Smooth muscle cell (in vitro differentiated cells): ENCODE data around the gene BAIAP2L1. TPM values are rescaled to one million over a fixed set of nuclear protein-coding genes. Genes with fewer than 3 reads are reported as not detected.

Experiments
- DNase-seq: peaks from one replicate; lab custom pipeline; 2025; ENCODE audit not compliant: unreplicated experiment; lab: John Stamatoyannopoulos, UW
- H2AFZ ChIP-seq: fragments of 200-600 bp; sonication (generic); 2 replicates; pipeline ENCODE4 v1.6.0; 2016; ENCODE audit warnings: antibody characterized with exemption, low read depth, mild to moderate bottlenecking
- H3F3A ChIP-seq: fragments of 200-600 bp; sonication (generic); 2 replicates; pipeline ENCODE4 v1.6.0; 2017; ENCODE audit warnings: antibody characterized with exemption, low read depth
- H3K27ac ChIP-seq: fragments of 200-600 bp; sonication (generic); 2 replicates; pipeline ENCODE4 v1.5.1; 2016; ENCODE audit warnings: low read depth, mild to moderate bottlenecking
- H3K27me3 ChIP-seq: fragments of 200-600 bp; sonication (generic); 2 replicates; pipeline ENCODE4 v1.6.1; 2016; ENCODE audit warnings: low read depth, mild to moderate bottlenecking
- H3K36me3 ChIP-seq: fragments of 200-600 bp; sonication (generic); 2 replicates; pipeline ENCODE4 v1.5.1; 2016; ENCODE audit warnings: low read depth
- H3K4me1 ChIP-seq: fragments of 200-600 bp; sonication (generic); 2 replicates; pipeline ENCODE4 v1.5.1; 2016; ENCODE audit warnings: low read depth
- H3K4me2 ChIP-seq: fragments of 200-600 bp; sonication (generic); 2 replicates; pipeline ENCODE4 v1.6.0; 2016; ENCODE audit warnings: mild to moderate bottlenecking
- H3K4me3 ChIP-seq: fragments of 200-600 bp; sonication (generic); 2 replicates; pipeline ENCODE4 v1.5.1; 2016; ENCODE audit warnings: mild to moderate bottlenecking
- H3K79me2 ChIP-seq: fragments of 200-600 bp; sonication (generic); 2 replicates; pipeline ENCODE4 v1.6.0; 2016; ENCODE audit warnings: low read depth, mild to moderate bottlenecking
- H3K9ac ChIP-seq: fragments of 200-600 bp; sonication (generic); 2 replicates; pipeline ENCODE4 v1.6.0; 2016; ENCODE audit warnings: low read depth
- H3K9me3 ChIP-seq: fragments of 200-600 bp; sonication (generic); replicated peaks from 2 replicates; pipeline ENCODE4 v1.5.1; 2016; ENCODE audit warnings: low read depth
- H4K20me1 ChIP-seq: fragments of 200-600 bp; sonication (generic); 2 replicates; pipeline ENCODE4 v1.6.0; 2016; ENCODE audit warnings: low read depth
- WGBS: methylation state at CpG from one replicate; pipeline ENCODE4 v1.1.7; 2016; ENCODE audit warnings: low lambda C conversion rate; 5-methylcytosine and 5-hydroxymethylcytosine counted together
- polyA plus RNA-seq: library from polyadenylated mRNA; unstranded; fragments of >200 nt; fragmentation: Nextera tagmentation; extraction: Ambion mirVana; gene quantifications from 2 replicates; pipeline ENCODE4 v1.2.1, GENCODE V29; 2016
- total RNA-seq: library from RNA; depleted of rRNA; stranded (reverse); fragments of >200 nt; gene quantifications from 2 replicates; pipeline ENCODE4 v1.2.3, GENCODE V29; 2014
- TF ChIP-seq, protein P1 (sequence below): fragments of 200-600 bp; sonication (generic); IDR thresholded peaks from 2 replicates; pipeline ENCODE4 v1.5.1; 2017; ENCODE audit warnings: borderline replicate concordance, mild to moderate bottlenecking, antibody characterized with exemption; ENCODE audit not compliant: insufficient read depth, poor library complexity, severe bottlenecking

BAIAP2L1 gene
- total and polyA plus RNA-seq, 2 experiments from 2014 or later, result 45.0 to 55.1 TPM

DNA sequence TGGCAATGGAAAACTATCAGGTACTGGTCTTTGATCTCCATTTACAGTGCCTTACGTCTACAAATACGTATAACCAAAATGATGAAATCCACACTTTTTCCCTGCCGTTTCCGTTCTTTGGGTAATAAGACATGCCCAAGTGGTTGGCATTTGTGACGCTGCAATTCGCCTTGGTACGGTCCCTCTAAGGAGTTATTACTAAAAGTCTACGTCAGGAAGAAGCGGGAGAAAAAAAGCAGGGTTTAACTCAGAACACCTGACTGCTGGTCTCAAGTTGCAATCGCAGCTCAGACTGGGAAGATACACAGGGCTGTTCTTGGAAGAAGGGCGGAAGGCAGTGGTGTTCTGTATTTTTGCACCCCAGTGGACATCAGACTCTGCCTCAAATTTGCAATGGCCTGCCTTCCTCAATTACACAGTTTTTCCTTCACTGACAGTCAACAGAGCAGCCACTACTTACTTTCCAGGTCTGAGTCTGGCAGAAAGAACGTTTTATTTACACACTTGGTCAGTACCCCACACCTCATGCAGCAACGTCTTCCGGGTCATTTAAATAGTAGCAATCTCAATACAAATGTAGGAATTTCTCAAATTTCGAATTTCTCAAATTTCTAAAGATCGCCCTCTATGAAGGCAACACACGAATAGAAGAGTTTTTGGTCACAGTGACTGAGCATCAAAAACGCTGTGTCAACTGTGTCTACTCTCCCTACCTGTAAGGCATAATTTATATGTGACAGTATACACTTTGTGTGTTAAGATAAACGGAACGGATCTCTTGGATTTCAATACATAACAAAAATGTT lies 2.1 kb downstream of the BAIAP2L1 start:
- Histone ChIP-seq H3K9me3 (no peaks in the 10 kb centered on the region), H3K36me3 (no peaks in the 10 kb centered on the region), H3K4me3 (peak overlapping the region; percentile 77), H3K79me2 (peaks cover 57% of the 10 kb centered on the region), H3F3A (peaks cover 21% of the 10 kb centered on the region), H3K4me1 (peaks cover 15% of the 10 kb centered on the region), H3K9ac (peak overlapping the region; percentile 82), H3K27me3 (no peaks in the 10 kb centered on the region), H2AFZ (peak overlapping the region; percentile 1), H3K27ac (peak overlapping the region; percentile 90), H4K20me1 (peaks cover 37% of the 10 kb centered on the region), H3K4me2 (peak overlapping the region; percentile 88)
- DNase-seq, result no peak
- TF ChIP-seq, protein P1, sequence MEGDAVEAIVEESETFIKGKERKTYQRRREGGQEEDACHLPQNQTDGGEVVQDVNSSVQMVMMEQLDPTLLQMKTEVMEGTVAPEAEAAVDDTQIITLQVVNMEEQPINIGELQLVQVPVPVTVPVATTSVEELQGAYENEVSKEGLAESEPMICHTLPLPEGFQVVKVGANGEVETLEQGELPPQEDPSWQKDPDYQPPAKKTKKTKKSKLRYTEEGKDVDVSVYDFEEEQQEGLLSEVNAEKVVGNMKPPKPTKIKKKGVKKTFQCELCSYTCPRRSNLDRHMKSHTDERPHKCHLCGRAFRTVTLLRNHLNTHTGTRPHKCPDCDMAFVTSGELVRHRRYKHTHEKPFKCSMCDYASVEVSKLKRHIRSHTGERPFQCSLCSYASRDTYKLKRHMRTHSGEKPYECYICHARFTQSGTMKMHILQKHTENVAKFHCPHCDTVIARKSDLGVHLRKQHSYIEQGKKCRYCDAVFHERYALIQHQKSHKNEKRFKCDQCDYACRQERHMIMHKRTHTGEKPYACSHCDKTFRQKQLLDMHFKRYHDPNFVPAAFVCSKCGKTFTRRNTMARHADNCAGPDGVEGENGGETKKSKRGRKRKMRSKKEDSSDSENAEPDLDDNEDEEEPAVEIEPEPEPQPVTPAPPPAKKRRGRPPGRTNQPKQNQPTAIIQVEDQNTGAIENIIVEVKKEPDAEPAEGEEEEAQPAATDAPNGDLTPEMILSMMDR, result no peak
- WGBS, result 71% methylated on average over 20 of the region's 20 CpGs

DNA sequence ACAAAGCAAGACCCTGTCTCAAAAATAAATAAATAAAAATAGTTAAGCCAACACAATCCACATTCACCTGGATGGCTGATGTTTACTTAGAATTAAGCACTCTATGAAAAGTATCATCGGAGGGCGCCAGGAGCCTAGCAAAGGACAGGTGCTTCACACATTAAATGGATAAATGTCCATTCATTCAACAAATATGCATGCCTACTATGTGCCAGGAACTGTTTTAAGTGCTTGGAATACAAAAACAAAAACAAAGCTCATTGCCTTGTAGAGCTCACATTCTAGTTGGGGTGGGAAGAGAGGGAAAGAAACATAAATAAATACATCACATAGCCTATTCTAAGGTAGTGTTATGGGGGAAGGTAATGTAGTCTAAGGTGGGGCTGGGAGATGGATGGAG lies 4.1 kb downstream of the BAIAP2L1 start:
- Histone ChIP-seq H3F3A (peaks cover 21% of the 10 kb centered on the region), H4K20me1 (peaks cover 44% of the 10 kb centered on the region), H3K27me3 (no peaks in the 10 kb centered on the region), H3K4me1 (peaks cover 15% of the 10 kb centered on the region), H2AFZ (no peak overlapping the region), H3K9me3 (no peaks in the 10 kb centered on the region), H3K9ac (no peak overlapping the region), H3K27ac (no peak overlapping the region), H3K36me3 (no peaks in the 10 kb centered on the region), H3K4me3 (no peak overlapping the region), H3K4me2 (no peak overlapping the region), H3K79me2 (peaks cover 75% of the 10 kb centered on the region)
- TF ChIP-seq, protein P1, result no peak
- DNase-seq, result no peak
- 97% methylated on average over 2 of the region's 2 CpGs for WGBS

DNA sequence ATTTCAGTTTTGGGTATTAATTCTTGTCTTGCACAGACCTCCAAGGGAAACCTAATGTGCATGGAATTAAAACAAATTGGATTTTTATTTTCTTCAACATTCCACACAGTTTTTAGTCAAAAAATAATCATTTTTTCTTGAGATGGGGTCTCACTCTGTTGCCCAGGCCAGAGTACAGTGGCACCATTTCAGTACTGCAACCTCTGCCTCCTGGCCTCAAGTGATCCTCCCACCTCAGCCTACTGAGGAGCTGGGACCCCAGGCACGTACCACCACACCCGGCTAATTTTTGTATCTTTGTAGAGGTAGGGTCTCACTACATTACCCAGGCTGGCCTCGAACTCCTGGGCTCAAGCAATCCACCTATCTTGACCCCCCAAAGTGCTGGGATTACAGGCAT lies 4.9 kb downstream of the BAIAP2L1 start:
- Histone ChIP-seq H3K9ac (no peak overlapping the region), H3K4me2 (no peak overlapping the region), H2AFZ (no peak overlapping the region), H3K79me2 (peaks cover 83% of the 10 kb centered on the region), H3K9me3 (no peaks in the 10 kb centered on the region), H3F3A (peaks cover 18% of the 10 kb centered on the region), H3K4me3 (no peak overlapping the region), H3K4me1 (peaks cover 15% of the 10 kb centered on the region), H4K20me1 (peaks cover 50% of the 10 kb centered on the region), H3K27me3 (no peaks in the 10 kb centered on the region), H3K36me3 (no peaks in the 10 kb centered on the region), H3K27ac (no peak overlapping the region)
- no peak for DNase-seq
- TF ChIP-seq, protein P1, result no peak
- 98% methylated on average over 3 of the region's 3 CpGs for WGBS

DNA sequence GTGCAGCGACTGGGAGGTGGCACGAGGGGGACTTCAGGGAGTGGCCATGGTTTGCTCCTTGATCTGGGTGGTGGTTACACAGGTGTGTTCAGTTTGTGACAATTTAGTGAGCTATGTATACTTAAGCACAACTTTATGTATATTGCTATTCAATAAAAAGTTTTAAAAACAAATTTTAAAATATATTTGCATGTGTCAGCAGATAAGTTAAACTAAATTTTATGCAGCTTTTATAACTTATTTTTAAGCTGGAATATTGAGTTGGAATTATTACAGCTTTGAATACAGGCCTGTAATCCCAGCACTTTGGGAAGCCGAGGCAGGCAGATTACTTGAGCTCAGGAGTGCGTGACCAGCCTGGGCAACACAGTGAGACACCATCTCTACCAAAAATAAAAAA lies 5.4 kb downstream of the BAIAP2L1 start:
- whole genome bisulfite sequencing, result 95% methylated on average over 4 of the region's 4 CpGs
- no peak overlapping the region for H2AFZ ChIP-seq
- no peaks in the 10 kb centered on the region for H3K9me3 ChIP-seq
- peaks cover 53% of the 10 kb centered on the region for H4K20me1 ChIP-seq
- H3K4me3 ChIP-seq, result no peak overlapping the region
- H3K79me2 ChIP-seq, result peaks cover 88% of the 10 kb centered on the region
- DNase-seq, result no peak
- H3K27ac ChIP-seq, result peak overlapping the region; percentile 74
- H3K9ac ChIP-seq, result no peak overlapping the region
- no peaks in the 10 kb centered on the region for H3K27me3 ChIP-seq
- no peaks in the 10 kb centered on the region for H3K36me3 ChIP-seq
- peaks cover 15% of the 10 kb centered on the region for H3K4me1 ChIP-seq
- H3K4me2 ChIP-seq, result no peak overlapping the region
- H3F3A ChIP-seq, result peaks cover 18% of the 10 kb centered on the region
- TF ChIP-seq, protein P1, result no peak
